ENCODE results near the gene CSRP3. TPM values are rescaled to one million over a fixed set of nuclear protein-coding genes. Genes with fewer than 3 reads are reported as not detected.

The CSRP3 gene
- total RNA-seq, 6 donors from 2014 or later = not detected

- 58 to 60% methylated on average over 1 to 2 of the region's 2 CpGs for WGBS, 2 donors
- no peak for ATAC-seq (ENCODE audit: low FRiP score in 2 of 2)
- no peak overlapping the region for H3K4me3 ChIP-seq
- no peak for DNase-seq
- H3K27me3 ChIP-seq = peaks cover 0 to 22% (median 13%) of the 10 kb centered on the region in 4 donors
- TF ChIP-seq POLR2A (IDR thresholded peaks at IDR 0.05) = no peak
- TF ChIP-seq POLR2AphosphoS5 (IDR thresholded peaks at IDR 0.05) = no peak
- TF ChIP-seq EP300 (IDR thresholded peaks at IDR 0.05) = no peak
- TF ChIP-seq CTCF (IDR thresholded peaks at IDR 0.05) = no peak
- no peaks in the 10 kb centered on the region for H3K9me3 ChIP-seq
- H3K27ac ChIP-seq = peak overlapping the region in 1 of 4 donors; percentile 3
- no peaks in the 10 kb centered on the region for H3K36me3 ChIP-seq
- peaks cover 27 to 46% (median 30%) of the 10 kb centered on the region in 4 donors for H3K4me1 ChIP-seq
These were observed 42.8 kb upstream of the CSRP3 start for GRCh38 chr11:19244621-19245020.

GRCh38 chr11:19244084-19244483 lies 42.3 kb upstream of the CSRP3 start:
- TF ChIP-seq POLR2AphosphoS5 (IDR thresholded peaks at IDR 0.05) (peak in 1 of 2 donors; percentile 35), EP300 (IDR thresholded peaks at IDR 0.05) (no peak), POLR2A (IDR thresholded peaks at IDR 0.05) (no peak), CTCF (IDR thresholded peaks at IDR 0.05) (no peak)
- H3K27ac ChIP-seq = no peak overlapping the region
- peaks cover 0 to 22% (median 13%) of the 10 kb centered on the region in 4 donors for H3K27me3 ChIP-seq
- WGBS, 2 donors = 41 to 61% methylated on average over 6 of the region's 6 CpGs
- H3K4me1 ChIP-seq = peaks cover 27 to 46% (median 30%) of the 10 kb centered on the region in 4 donors
- H3K4me3 ChIP-seq = no peak overlapping the region
- DNase-seq = peak in 1 of 2 donors; percentile 67
- H3K36me3 ChIP-seq = no peaks in the 10 kb centered on the region
- ATAC-seq (ENCODE audit: low FRiP score in 2 of 2) = no peak
- H3K9me3 ChIP-seq = no peaks in the 10 kb centered on the region

GRCh38 chr11:19243613-19244012 lies 41.8 kb upstream of the CSRP3 start:
- ATAC-seq (ENCODE audit: low FRiP score in 2 of 2) (no peak), DNase-seq (no peak)
- Histone ChIP-seq H3K27ac (no peak overlapping the region), H3K36me3 (no peaks in the 10 kb centered on the region), H3K27me3 (peaks cover 0 to 22% (median 13%) of the 10 kb centered on the region in 4 donors), H3K9me3 (no peaks in the 10 kb centered on the region), H3K4me1 (peaks cover 27 to 46% (median 30%) of the 10 kb centered on the region in 4 donors), H3K4me3 (no peak overlapping the region)
- no peak for TF ChIP-seq POLR2AphosphoS5 (IDR thresholded peaks at IDR 0.05)
- TF ChIP-seq EP300 (IDR thresholded peaks at IDR 0.05) = no peak
- no peak for TF ChIP-seq POLR2A (IDR thresholded peaks at IDR 0.05)
- no peak for TF ChIP-seq CTCF (IDR thresholded peaks at IDR 0.05)

GRCh38 chr11:19243143-19243542 lies 41.4 kb upstream of the CSRP3 start:
- ATAC-seq (ENCODE audit: low FRiP score in 2 of 2) (no peak), DNase-seq (no peak)
- H3K36me3 ChIP-seq = no peaks in the 10 kb centered on the region
- H3K9me3 ChIP-seq = no peaks in the 10 kb centered on the region
- H3K4me1 ChIP-seq = peaks cover 27 to 46% (median 30%) of the 10 kb centered on the region in 4 donors
- TF ChIP-seq POLR2A (IDR thresholded peaks at IDR 0.05) (no peak), POLR2AphosphoS5 (IDR thresholded peaks at IDR 0.05) (no peak), EP300 (IDR thresholded peaks at IDR 0.05) (no peak), CTCF (IDR thresholded peaks at IDR 0.05) (no peak)
- 65 to 89% methylated on average over 5 of the region's 5 CpGs for WGBS, 2 donors
- no peak overlapping the region for H3K4me3 ChIP-seq
- no peak overlapping the region for H3K27ac ChIP-seq
- H3K27me3 ChIP-seq = peaks cover 0 to 22% (median 13%) of the 10 kb centered on the region in 4 donors
